Left lung (tissue), 10 donors: ENCODE measurements around the gene MYZAP. TPM values are rescaled to one million over a fixed set of nuclear protein-coding genes. Genes with fewer than 3 reads are reported as not detected.

ENCODE experiments used
- ATAC-seq: fragments of 200-7000 bp; cut with Tn5 transposase; one replicate; pipeline ENCODE4 v1.9.1; 2020; ENCODE audit warnings: moderate library complexity
- DNase-seq, 4 donors: peaks; one replicate each; pipeline ENCODE4 v3.0.0-alpha.2; 2013 to 2020
- H3K27ac ChIP-seq, 2 donors: fragments of 200-600 bp; sonication (generic) in 1 of 2; one replicate each; pipeline versions ENCODE4 v1.5.0 to v1.8.0; 2020 to 2021
- H3K27me3 ChIP-seq, 2 donors: fragments of 200-600 bp; sonication (generic) in 1 of 2; one replicate each; pipeline versions ENCODE4 v1.5.0 to v1.8.0; 2020 to 2021
- H3K36me3 ChIP-seq, 2 donors: fragments of 200-600 bp; sonication (generic) in 1 of 2; one replicate each; pipeline versions ENCODE4 v1.5.0 to v1.8.0; 2020 to 2021
- H3K4me1 ChIP-seq, 2 donors: fragments of 200-600 bp; one replicate each; pipeline ENCODE4 v1.8.0; 2021
- H3K4me3 ChIP-seq, 2 donors: fragments of 200-600 bp; sonication (generic) in 1 of 2; one replicate each; pipeline versions ENCODE4 v1.5.0 to v1.8.0; 2020 to 2021; ENCODE audit warnings: mild to moderate bottlenecking in 1 of 2
- H3K9me3 ChIP-seq, 2 donors: fragments of 200-600 bp; sonication (generic) in 1 of 2; one replicate each; pipeline versions ENCODE4 v1.5.0 to v1.8.0; 2020 to 2021
- CTCF ChIP-seq, 2 donors: fragments of 200-600 bp; sonication (generic) in 1 of 2; IDR thresholded peaks; one replicate each; pipeline versions ENCODE4 v1.5.0 to v1.8.0; 2021; ENCODE audit warnings: antibody characterized with exemption in 2 of 2
- intact Hi-C, 2 donors: fragments of 100-400 bp; cut with DNase I; formaldehyde crosslinking; loops; one replicate each; pipeline versions ENCODE4 v1.11.2 to v1.14.2; 2022
- polyA plus RNA-seq, 6 donors: library from polyadenylated mRNA; unstranded; fragments of 120-200 nt; gene quantifications; one replicate each; pipeline ENCODE4 v1.2.1, GENCODE V29; 2013; ENCODE audit not compliant: insufficient read length in 6 of 6
- total RNA-seq, 2 donors: library from RNA; stranded (reverse); fragmentation: NEBNext Ultra II Directional; extraction: Animal tissue kit (Norgen Biotek cat#: 25700); gene quantifications; one replicate each; pipeline ENCODE4 v1.2.1, GENCODE V29; 2021
- donor health status: DM: no; HTN: yes; CAD: no.
- donor health status: DM: no; HTN: no; CAD: no.

Gene MYZAP
- total and polyA plus RNA-seq, 8 donors, result 17.1 to 66.1 (median 63.6) TPM

GRCh38 chr15:57728436-57728835, 136.7 kb downstream of the MYZAP start:
- no peaks in the 10 kb centered on the region for H3K27me3 ChIP-seq
- no peaks in the 10 kb centered on the region for H3K36me3 ChIP-seq
- TF ChIP-seq CTCF (IDR thresholded peaks at IDR 0.05), result no peak
- H3K4me1 ChIP-seq, result no peaks in the 10 kb centered on the region
- H3K27ac ChIP-seq, result no peak overlapping the region
- no peak overlapping the region for H3K4me3 ChIP-seq
- intact Hi-C loops, result no loop called here
- H3K9me3 ChIP-seq, result peaks cover 0 to 5% of the 10 kb centered on the region in 2 donors
- ATAC-seq (no peak), DNase-seq (no peak)

GRCh38 chr15:57730876-57731275, 139.2 kb downstream of the MYZAP start:
- Histone ChIP-seq H3K27me3 (no peaks in the 10 kb centered on the region), H3K4me1 (no peaks in the 10 kb centered on the region), H3K9me3 (no peaks in the 10 kb centered on the region), H3K4me3 (no peak overlapping the region), H3K36me3 (no peaks in the 10 kb centered on the region), H3K27ac (no peak overlapping the region)
- no peak for DNase-seq
- no peak for TF ChIP-seq CTCF (IDR thresholded peaks at IDR 0.05)
- no peak for ATAC-seq
- intact Hi-C loops, result no loop called here

GRCh38 chr15:57731530-57732103, 139.9 kb downstream of the MYZAP start:
- Histone ChIP-seq H3K4me3 (no peak overlapping the region), H3K4me1 (no peaks in the 10 kb centered on the region), H3K9me3 (no peaks in the 10 kb centered on the region), H3K27me3 (no peaks in the 10 kb centered on the region), H3K27ac (no peak overlapping the region), H3K36me3 (no peaks in the 10 kb centered on the region)
- intact Hi-C loops, result no loop called here
- ATAC-seq (no peak), DNase-seq (no peak)
- TF ChIP-seq CTCF (IDR thresholded peaks at IDR 0.05), result no peak

GRCh38 chr15:57732526-57733331, 141.0 kb downstream of the MYZAP start:
- Histone ChIP-seq H3K27ac (no peak overlapping the region), H3K36me3 (no peaks in the 10 kb centered on the region), H3K27me3 (no peaks in the 10 kb centered on the region), H3K4me1 (no peaks in the 10 kb centered on the region), H3K4me3 (no peak overlapping the region), H3K9me3 (no peaks in the 10 kb centered on the region)
- intact Hi-C loops, result no loop called here
- ATAC-seq (peak; percentile 89), DNase-seq (peak in 1 of 4 donors; percentile 44)
- peak; percentile 87 to 94 for TF ChIP-seq CTCF (IDR thresholded peaks at IDR 0.05)

GRCh38 chr15:57734860-57735259, 143.2 kb downstream of the MYZAP start:
- H3K27me3 ChIP-seq, result no peaks in the 10 kb centered on the region
- H3K9me3 ChIP-seq, result no peaks in the 10 kb centered on the region
- DNase-seq (no peak), ATAC-seq (no peak)
- no peak overlapping the region for H3K4me3 ChIP-seq
- no peaks in the 10 kb centered on the region for H3K4me1 ChIP-seq
- no peak for TF ChIP-seq CTCF (IDR thresholded peaks at IDR 0.05)
- no peaks in the 10 kb centered on the region for H3K36me3 ChIP-seq
- no peak overlapping the region for H3K27ac ChIP-seq
- intact Hi-C loops, result no loop called here

Other genes starting within 250 kb of the MYZAP start
- 10 to 100 TPM; 31.2 to 68.1 TPM for gene CGNL1, start 215.4 kb upstream of the MYZAP start, total RNA-seq
- gene CGNL1, start 215.4 kb upstream of the MYZAP start, polyA plus RNA-seq, result 10 to 100 TPM; 26.5 to 40.5 (median 34.2) TPM
- 10 to 100 TPM; 56.2 to 57.3 TPM for gene POLR2M, start 114.8 kb downstream of the MYZAP start, total RNA-seq
- gene POLR2M, start 114.8 kb downstream of the MYZAP start, polyA plus RNA-seq, result 10 to 100 TPM; 46.0 to 53.8 (median 49.3) TPM